Suppressor macrophage (primary cell): ENCODE measurements around the gene PDSS2.
"Not testable (repeated sequence)": the region's sequence is repeated elsewhere in the genome, so short reads cannot be mapped to it uniquely, and the experiment has no call there.

Experiments
- DNase-seq, 4 experiments: peaks; one replicate each; pipeline ENCODE4 v3.0.0-alpha.2; 2020 to 2022

PDSS2 gene

DNA sequence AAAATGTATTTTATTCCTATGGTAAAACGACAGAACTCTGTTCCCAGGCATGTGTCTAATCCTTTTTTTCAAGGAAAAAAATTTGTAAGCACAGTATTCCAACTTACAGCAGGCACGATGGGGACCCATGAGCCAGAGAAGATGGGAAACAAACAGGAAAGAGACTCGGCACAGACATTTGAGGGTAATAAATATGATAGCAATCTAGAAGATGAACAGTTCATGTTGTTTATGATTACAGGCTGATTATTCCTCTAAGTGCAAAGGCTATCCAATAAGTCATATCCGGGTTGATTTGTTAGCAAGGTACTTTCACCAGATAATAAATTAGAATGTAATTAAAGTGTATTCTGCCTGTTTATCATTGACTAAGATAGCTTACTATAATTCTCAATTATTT, 43.2 kb downstream of the PDSS2 start:
- DNase-seq: no peak

DNA sequence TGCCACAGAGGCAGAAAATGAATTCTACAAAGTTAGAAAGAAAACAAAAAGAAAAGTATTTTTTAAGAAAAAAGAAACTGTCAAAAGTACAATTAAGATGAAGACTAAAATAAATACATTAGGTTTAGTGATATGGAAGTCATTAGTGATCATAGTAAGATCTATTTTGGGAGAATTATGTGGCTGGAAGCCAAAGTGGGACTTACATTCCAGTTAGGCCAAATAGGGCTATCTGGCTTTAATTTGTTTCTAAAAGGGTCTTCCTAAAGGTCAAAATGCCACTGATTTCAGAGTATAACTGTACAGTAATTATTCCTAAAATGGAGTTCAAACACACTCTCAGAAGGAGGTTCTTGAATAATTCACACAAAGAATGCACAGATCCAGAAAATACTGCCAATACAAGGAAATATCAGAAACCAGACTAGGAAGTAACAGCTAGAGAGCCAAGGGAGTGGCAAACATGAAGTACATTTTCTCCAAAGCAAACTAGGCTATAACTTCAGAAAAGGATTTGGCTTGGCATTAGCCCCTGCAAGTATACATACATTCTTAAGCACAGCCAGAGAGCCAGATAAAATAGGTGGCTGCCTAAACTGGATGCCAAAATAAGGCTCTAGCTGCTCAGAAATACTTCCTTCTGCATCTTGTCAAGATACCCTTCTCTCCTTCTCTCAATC, 45.3 kb downstream of the PDSS2 start:
- no peak for DNase-seq

DNA sequence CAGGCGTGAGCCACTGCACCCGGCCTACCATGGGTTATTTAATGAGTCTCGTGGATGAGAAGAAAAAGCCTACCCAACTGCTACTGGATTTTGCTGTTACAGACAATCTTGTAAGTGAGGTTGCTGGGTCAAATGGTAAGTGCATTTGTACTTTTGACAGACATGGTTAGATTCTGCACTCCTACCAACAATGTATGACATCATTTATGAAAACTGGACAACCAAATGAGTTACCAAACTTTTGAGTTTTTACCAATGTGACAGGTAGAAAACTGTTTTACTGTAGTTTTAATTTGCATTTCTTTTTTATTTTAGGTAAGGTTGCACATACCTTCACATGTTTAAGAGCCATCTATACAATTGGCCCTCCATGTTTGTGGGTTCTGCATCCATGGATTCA, 48.2 kb downstream of the PDSS2 start:
- DNase-seq: no peak

DNA sequence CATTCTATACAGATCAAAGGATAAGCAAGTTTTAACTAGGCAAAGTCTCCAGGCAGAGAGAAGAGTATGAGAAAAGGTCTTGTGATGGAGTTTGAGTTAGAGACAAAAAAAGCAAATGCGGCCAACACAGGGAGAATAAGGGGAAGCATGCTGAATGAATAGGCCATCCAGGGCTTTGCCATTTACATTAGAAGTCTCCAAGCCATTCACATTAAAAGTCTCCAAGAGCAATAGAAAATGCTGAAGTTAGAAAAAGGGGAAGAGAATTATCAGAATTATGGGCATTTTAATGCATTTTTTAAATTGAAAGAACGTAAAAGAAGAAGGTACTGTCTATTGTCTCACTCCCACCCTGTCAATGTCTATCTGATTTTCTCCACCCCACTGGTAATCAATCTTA, 49.4 kb downstream of the PDSS2 start:
- no peak for DNase-seq

DNA sequence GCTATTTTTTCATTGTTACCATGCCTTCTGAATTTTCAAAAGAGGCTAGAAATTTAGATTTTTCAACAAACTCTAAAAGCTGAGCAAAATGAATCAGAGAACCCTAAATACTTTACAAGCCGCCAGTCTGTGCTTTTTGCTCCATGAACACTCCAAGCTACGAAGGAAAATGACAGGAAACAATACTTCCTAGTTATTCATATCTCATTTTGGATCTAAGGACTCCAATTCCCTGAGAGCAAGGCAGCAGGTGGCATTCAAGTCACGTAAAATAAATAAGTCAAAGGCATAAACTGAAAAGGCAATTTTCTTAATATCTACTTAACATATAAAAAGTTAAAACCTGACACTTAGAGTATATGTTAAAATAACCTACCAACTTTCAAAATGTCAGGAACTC, 50.6 kb downstream of the PDSS2 start:
- DNase-seq: no peak

DNA sequence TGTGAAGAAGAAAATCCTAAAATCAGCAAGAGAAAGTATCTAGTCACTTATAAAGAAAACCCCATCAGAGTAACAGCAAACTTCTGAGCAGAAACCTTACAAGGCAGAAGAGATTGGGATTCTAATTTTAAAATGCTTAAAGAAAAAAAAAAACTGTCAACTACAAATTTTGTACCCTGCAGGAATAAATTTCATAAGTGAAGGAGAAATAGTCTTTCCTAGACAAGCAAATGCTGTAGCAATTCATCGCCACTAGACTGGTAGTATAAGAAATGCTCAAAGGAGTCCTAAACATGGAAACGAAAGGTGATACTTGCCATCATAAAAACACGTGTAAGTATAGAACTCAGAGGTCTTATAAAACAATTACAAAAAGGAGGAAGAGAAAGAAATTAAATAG, 54.4 kb downstream of the PDSS2 start:
- DNase-seq: no peak

DNA sequence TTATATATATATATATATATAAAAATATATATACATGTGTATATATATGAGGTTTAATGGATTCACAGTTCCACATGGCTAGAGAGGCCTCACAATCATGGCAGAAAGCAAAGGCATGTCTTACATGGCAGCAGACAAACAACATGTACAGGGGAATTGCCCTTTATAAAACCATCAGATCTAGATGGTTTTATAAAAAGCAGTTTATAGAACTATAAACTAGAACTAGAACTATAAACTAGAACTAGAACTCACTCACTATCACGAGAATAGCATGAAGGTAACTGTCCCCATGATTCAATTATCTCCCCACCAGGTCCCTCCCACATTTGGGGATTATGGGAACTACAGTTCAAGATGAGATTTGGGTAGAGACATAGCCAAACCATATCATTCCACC, 56.8 kb downstream of the PDSS2 start:
- DNase-seq: no peak

DNA sequence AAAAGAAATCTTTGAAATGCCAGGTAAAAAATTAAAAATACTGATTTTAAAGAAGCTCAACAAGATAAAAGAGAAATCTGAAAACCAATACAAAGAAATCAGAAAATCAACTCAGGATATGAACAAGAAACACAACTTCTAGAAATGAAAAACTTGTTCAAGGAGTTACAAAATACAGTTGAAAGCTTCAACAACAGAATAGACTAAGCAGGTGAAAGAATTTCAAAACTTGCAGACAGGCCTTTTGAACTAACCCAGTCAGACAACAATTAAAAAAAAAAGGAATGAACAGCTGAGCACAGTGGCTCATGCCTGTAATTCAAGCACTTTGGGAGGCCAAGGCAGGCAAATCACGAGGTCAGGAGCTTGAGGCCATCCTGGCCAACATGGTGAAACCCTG, 57.8 kb downstream of the PDSS2 start:
- no peak for DNase-seq

DNA sequence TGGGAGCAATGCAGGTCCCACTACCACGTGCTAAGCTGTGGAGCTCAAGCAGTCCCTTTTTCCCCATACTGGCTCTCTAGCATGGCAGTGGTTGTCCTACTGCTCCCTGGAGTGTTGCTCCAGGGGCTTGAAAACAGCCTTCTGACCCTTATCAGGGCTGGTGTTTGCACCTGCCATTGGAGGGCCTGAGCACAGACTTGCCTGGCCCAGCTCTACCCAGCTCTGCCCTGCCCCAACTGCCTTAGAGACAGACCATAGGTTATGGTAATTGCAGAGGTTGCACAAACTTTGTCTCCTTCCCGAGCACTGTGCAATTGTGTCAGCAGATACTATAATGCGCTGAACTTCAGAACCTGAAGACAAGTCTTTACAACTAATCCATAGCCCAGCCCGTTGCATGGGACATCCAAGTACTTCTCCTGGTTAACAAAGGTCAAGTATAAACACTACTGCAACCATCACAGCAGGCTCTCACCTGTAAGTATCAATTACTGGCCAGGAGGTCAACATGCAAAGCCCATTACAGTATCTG, 58.7 kb downstream of the PDSS2 start:
- no peak for DNase-seq

DNA sequence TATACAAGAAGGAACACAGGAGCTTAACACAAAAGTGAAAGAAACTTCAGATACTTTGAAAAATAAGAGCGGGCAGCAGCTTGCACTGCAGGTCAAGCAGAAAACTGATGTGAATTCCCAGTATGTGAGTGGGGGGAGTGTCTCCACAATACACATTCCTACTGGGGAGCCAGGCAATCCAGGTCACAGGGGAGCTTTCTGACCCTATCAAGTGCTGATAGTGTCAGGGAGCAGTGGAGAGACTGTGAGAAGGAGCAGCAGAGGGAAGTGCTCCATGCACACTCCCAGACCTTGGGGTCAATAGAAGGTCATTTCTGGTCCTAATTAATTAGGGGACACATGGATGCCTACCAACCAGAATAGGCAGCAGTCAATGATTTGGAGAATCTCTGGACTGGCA, 59.4 kb downstream of the PDSS2 start:
- no peak for DNase-seq

DNA sequence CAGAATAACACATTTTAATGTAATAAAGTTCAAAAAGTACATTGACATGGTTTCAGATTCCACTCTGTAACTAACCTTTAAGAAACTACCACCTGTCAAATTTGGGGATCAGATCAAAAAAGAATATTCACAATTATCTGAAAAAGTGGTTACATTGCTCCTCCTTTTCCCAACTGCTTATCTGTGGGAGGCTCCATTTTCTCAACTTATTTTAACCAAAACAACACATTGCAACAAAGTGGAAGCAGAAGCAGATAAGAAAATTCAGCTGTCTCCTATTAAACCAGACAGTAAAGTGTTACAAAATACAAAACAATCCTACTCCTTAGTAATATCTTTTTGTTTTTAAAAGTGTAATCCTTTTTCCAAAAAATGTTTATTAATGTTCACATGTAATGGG, 61.4 kb downstream of the PDSS2 start:
- DNase-seq: no peak

DNA sequence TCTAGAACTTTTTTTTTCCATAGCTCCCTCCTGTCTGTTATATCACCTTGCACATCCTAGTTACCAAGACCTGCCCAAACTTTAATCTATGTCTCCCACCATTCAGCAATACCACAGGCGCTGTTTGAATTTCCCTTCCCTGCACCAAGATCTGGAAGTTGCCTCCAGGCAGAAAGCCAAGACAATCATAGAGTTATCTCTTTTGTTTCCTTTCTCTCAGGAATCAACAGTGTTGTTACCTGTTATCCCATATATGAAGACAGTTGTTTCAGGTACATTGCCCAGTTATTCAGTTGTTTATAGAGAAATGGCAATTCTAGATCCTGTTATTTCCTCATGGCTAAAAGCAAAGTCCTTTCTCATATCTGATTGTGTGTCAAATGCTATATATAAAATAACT, 63.2 kb downstream of the PDSS2 start:
- DNase-seq: no peak

DNA sequence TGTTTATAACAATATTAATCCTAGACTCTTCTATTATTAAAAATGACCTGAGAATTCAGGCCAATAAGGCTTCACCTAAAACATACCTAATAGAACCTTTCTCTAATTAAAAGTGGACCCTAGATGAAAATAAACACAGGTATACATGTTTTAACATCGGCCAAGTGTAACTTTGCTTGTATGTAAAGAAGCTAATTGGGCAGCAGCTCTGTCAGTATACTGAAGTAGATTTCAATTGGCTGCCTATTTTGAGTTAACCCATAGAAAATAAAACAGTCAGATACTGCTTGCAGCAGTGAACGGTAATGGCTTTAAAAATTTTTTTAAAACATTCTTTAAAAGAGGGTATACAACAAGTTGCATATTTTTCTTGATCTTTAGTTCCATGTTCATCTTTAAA, 67.3 kb downstream of the PDSS2 start:
- no peak for DNase-seq

DNA sequence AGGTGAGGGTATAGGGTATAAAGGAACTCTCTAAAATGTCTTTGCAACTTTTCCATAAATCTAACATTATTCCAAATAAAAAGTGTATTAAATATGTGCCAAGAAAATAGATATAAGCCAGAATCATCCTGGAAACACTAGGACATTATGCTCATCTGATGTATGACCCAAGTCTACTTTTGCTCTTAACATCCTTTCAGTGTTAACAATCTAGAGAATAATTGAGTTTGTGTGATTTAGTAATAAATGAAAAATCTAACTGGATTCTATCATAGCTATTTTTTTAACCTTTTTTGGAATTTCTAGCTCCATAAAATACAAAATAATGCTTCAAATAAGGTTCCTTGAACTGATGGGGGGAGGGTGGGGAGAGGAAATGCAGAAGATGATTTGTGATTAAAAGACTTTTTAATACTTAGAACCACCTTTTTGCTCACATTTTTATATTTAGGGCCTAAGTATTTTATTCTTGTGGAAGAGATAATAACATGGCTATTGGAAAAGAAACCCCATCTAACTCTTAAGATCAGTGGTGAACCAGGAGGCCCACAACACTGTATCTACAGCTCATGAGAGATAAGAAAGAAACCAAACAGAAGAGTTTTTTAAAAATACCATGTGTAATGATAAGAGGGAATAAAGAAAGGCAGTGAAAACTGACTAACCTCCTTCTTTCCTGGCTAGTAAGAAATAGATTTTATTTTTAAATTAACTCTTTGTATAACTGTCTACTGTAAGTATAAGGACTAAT, 68.5 kb downstream of the PDSS2 start:
- DNase-seq: no peak

DNA sequence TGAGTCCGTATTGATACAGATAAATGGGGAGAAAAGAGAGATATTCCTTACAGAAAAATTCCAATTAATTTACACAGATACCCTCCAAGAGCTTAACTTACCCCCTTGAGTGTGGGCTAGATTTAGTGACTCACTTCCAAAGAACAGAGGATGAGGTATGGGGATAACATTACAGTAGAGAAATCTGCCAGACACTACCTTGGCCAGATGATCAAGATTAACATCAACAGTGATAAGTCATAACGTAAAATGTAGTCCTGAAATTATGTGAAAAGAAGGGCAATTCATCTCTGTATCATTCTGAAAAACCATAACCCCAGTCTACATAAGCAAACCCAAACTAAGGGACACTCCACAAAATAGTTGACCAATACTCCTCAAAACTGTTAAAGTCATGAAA, 69.3 kb downstream of the PDSS2 start:
- no peak for DNase-seq

DNA sequence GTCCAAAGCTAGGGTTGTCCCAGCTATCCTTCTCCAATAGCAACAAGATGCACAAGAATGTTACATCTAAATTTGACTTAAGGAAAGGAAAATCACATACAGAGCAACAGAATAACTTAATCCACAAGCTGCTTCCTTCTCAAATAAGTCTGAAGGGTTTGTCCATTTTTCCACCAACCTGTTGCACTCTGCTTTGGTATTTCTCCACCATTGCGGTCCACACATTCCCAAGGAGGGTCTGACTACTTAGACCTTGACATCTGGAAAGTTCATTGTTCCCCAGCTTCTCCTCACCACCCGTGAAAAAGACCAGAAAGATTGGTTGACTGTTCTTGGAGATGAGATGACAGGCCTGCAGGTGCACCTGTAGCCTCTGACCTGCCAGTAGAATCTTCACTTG, 72.5 kb downstream of the PDSS2 start:
- DNase-seq: no peak

DNA sequence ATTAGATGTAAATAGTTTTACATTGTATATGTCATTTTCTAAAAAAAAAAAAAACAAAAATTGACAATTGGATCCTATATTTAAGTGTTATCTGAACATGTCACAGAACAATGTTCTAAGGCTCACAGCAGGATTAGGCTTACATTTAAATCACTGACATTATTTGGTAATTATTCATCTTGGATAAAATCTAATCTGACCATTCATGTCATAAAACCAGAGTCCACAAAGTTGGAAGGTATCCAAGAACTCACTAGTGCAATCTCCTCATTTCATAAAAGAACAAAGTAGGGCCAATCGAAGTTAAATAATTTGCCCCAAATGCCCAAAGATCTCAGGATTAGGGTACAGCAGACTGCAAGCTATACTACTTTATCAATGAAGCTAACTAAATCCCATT, 73.0 kb downstream of the PDSS2 start:
- no peak for DNase-seq

DNA sequence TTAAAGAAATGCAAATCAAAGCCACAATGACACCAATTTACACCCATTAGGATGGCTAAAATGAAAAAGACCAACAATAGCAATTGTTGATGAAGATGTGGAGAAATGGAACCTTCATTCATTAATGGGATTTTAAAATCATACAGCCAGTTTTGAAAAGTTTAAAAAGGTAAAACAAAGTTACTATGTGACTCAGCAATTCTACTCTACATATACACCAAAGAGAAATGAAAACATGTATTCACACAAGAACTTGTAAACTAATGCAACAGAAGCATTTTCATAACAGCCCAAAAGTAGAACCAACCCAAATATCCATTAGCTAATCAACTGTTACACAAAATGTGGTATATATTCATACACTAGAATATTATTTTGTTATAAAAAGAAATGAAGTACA, 75.7 kb downstream of the PDSS2 start:
- DNase-seq: no peak

DNA sequence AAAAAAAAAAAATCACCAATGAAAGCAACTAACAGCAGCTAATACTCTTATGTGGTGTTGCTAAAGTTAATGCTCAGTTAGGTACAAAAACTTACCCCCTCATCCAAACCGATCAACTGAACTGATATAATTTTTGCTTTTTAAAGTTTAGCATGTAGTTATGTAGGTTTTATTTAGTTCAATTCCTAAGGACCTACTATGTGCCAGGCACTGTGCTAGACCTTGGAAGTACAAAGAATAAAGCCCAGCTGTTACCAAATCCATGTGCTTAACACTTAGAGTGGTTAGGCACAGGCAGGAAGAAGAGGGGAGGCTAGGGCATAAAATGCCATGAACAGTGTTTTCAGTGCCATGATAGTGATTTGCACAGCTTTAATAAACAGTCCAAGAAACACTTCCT, 85.1 kb downstream of the PDSS2 start:
- DNase-seq: no peak

DNA sequence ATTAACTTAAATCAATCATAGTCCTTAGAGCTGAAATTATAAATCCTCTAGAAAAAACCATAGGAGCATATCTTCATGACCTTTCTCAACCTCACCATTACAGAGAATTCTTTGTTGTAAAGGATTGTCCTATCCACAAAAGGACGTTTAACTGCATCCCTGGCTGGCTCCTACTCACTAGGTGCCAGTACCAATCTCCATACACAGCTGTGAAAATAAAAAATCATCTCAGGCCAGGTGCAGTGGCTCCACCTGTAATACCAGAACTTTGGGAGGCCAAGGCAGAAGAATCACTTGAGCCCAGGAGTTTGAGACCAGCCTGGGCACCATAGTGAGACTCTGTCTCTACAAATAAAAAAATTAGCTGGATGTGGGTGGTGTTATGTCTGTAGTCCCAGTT, 89.9 kb downstream of the PDSS2 start:
- DNase-seq: no peak

DNA sequence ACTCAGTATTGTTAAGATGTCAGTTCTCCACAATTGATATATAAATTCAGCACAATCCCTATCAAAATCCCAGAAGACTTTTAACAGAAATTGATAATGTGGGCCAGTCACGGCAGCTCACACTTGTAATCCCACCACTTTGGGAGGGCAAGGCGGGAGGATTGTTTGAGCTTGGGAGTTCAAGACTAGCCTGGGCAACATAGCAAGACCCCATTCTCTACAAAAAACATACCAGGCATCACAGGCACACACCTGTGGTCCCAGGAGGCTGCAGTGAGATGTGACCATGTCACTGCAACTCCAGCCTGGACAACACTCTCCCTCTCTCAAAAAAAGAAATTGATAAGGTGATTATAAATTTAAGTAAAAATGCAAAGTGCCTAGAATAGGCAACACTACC, 90.9 kb downstream of the PDSS2 start:
- DNase-seq: no peak

DNA sequence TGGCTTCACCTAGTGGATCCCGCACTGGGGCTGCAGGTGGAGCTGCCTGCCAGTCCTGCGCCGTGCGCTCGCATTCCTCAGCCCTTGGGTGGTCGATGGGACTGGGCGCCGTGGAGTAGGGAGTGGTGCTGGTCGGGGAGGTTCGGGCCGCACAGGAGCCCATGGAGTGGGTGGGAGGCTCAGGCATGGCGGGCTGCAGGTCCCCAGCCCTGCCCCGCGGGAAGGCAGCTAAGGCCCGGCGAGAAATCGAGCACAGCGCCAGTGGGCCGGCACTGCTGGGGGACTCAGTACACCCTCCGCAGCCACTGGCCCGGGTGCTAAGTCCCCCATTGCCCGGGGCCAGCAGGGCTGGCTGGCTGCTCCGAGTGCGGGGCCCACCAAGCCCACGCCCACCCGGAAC, 95.2 kb downstream of the PDSS2 start:
- not testable (repeated sequence) for DNase-seq

DNA sequence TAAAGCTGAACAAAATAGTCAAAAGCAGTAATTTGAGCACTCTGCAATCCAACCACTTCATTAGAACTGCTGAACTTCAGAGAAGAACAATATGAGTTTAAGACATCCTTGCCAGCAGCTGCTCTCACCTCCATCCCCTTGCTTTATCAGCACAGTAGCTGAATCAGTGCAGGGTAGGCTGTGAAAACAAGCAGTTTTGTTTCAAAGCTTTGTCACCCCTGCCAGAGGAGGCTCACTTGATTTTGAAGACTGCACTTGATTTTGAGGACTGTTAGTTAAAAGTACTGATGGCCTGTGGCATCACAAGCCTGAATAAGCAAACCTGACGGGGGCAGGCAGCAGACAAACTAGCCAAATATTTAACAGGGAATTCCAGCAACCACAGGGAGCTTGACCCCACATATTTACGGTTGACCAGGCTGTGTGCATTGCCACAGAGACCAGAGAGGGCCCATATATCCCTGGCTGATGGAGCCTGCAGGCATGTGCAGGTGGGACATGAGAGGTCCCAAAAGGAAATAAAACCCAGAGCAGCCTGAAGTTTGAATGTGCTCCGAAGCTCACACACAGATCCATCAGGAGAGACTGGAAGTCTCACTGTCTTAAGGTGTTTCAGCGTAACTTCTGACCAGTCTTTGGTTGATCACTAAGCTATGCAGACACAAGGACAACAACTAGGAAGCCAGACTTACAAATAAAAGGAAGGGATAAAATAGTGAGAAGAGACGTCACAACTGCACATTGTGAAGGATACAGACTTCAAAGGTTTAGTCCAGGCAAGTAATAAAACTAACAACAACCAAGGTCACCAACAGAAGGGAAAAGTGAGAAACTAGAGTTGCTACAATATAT, 97.4 kb downstream of the PDSS2 start:
- DNase-seq: no peak

DNA sequence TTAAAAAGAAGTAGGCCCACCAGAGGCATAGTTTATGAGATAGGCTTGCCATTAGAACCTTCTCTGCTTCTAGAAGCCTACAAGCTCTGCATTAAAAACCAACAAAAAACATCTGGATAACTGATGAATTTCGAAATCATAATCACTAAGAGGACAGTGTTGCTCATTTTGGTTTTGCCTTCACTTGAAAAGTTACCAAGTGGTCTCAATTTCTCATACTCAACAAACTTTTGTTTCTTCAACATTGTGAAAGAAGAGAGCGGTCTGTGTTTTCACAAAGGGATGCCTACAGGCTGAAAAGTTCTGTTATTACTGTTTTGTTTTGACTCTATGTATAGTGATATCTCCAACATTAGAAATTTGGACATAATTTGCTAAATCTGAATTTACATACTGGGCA, 98.9 kb downstream of the PDSS2 start:
- no peak for DNase-seq
